Memory B cell (primary cell): ENCODE results near the gene CCDC102A.
"Not testable (repeated sequence)": the region's sequence is repeated elsewhere in the genome, so short reads cannot be mapped to it uniquely, and the experiment has no call there.

Experiments
- ATAC-seq: fragments of 150-1000 bp; cut with Tn5 transposase; 2 replicates; pipeline ENCODE4 v1.10.0; 2021; ENCODE audit warnings: low read depth, mild to moderate bottlenecking, moderate library complexity
- DNase-seq, 2 donors: peaks; one replicate each; pipeline ENCODE4 v3.0.0; 2022; ENCODE audit warnings: low spot score in 2 of 2
- H3K27ac Mint-ChIP-seq: one replicate; pipeline ENCODE4 v1.8.0; 2022; ENCODE audit warnings: mild to moderate bottlenecking, moderate library complexity, mixed read lengths
- H3K27me3 Mint-ChIP-seq: one replicate; pipeline ENCODE4 v1.8.0; 2022; ENCODE audit warnings: mixed read lengths
- H3K36me3 Mint-ChIP-seq: one replicate; pipeline ENCODE4 v1.8.0; 2022; ENCODE audit warnings: mild to moderate bottlenecking, mixed read lengths
- H3K4me1 Mint-ChIP-seq: one replicate; pipeline ENCODE4 v1.8.0; 2022; ENCODE audit warnings: mixed read lengths
- H3K4me3 Mint-ChIP-seq: one replicate; pipeline ENCODE4 v1.8.0; 2022; ENCODE audit warnings: mild to moderate bottlenecking, moderate library complexity, mixed read lengths
- H3K9me3 Mint-ChIP-seq: one replicate; pipeline ENCODE4 v1.8.0; 2022; ENCODE audit warnings: mixed read lengths

CCDC102A gene

GRCh38 chr16:57570301-57571070 is 34.1 kb upstream of the CCDC102A start:
- H3K27ac Mint-ChIP-seq = no peak overlapping the region
- H3K4me1 Mint-ChIP-seq = peaks cover 20% of the 10 kb centered on the region
- H3K36me3 Mint-ChIP-seq = peaks cover 40% of the 10 kb centered on the region
- no peak overlapping the region for H3K4me3 Mint-ChIP-seq
- DNase-seq (no peak), ATAC-seq (no peak)
- no peaks in the 10 kb centered on the region for H3K27me3 Mint-ChIP-seq
- peaks cover 15% of the 10 kb centered on the region for H3K9me3 Mint-ChIP-seq

- H3K27me3 Mint-ChIP-seq = no peaks in the 10 kb centered on the region
- peaks cover 15% of the 10 kb centered on the region for H3K9me3 Mint-ChIP-seq
- H3K4me1 Mint-ChIP-seq = peaks cover 20% of the 10 kb centered on the region
- no peak overlapping the region for H3K4me3 Mint-ChIP-seq
- no peak overlapping the region for H3K27ac Mint-ChIP-seq
- ATAC-seq = no peak
- H3K36me3 Mint-ChIP-seq = peaks cover 43% of the 10 kb centered on the region
- no peak for DNase-seq
Observed at GRCh38 chr16:57569306-57569946, 33.1 kb upstream of the CCDC102A start.

- H3K4me3 Mint-ChIP-seq, DNase-seq, H3K27me3 Mint-ChIP-seq, ATAC-seq, H3K27ac Mint-ChIP-seq: not testable (repeated sequence)
- peaks cover 20% of the 10 kb centered on the region for H3K4me1 Mint-ChIP-seq
- peaks cover 15% of the 10 kb centered on the region for H3K9me3 Mint-ChIP-seq
- peaks cover 42% of the 10 kb centered on the region for H3K36me3 Mint-ChIP-seq
Observed at GRCh38 chr16:57568772-57569171, 32.4 kb upstream of the CCDC102A start.

- Mint-ChIP-seq H3K27me3 (no peaks in the 10 kb centered on the region), H3K4me1 (peaks cover 20% of the 10 kb centered on the region), H3K9me3 (peaks cover 15% of the 10 kb centered on the region), H3K36me3 (peaks cover 44% of the 10 kb centered on the region), H3K27ac (peak overlapping the region; percentile 63), H3K4me3 (no peak overlapping the region)
- DNase-seq = no peak
- no peak for ATAC-seq
Observed at GRCh38 chr16:57568173-57568678, 31.9 kb upstream of the CCDC102A start.

GRCh38 chr16:57567691-57568090 is 31.3 kb upstream of the CCDC102A start:
- H3K4me3 Mint-ChIP-seq = no peak overlapping the region
- ATAC-seq = no peak

GRCh38 chr16:57566436-57566835 is 30.1 kb upstream of the CCDC102A start:
- H3K27me3 Mint-ChIP-seq = no peaks in the 10 kb centered on the region

More at GRCh38 chr16:57567691-57568090, 31.3 kb upstream of the CCDC102A start:
- Mint-ChIP-seq H3K27ac (peak overlapping the region; percentile 63), H3K36me3 (peaks cover 46% of the 10 kb centered on the region), H3K4me1 (peaks cover 20% of the 10 kb centered on the region), H3K9me3 (peaks cover 15% of the 10 kb centered on the region), H3K27me3 (no peaks in the 10 kb centered on the region)
- no peak for DNase-seq

GRCh38 chr16:57565461-57565860 is 29.1 kb upstream of the CCDC102A start:
- Mint-ChIP-seq H3K4me1 (peaks cover 25% of the 10 kb centered on the region), H3K9me3 (peaks cover 19% of the 10 kb centered on the region), H3K36me3 (peaks cover 57% of the 10 kb centered on the region), H3K27ac (peak overlapping the region; percentile 45), H3K27me3 (no peaks in the 10 kb centered on the region), H3K4me3 (no peak overlapping the region)
- ATAC-seq (no peak), DNase-seq (no peak)

More at GRCh38 chr16:57566436-57566835, 30.1 kb upstream of the CCDC102A start:
- no peak overlapping the region for H3K4me3 Mint-ChIP-seq
- H3K9me3 Mint-ChIP-seq = peaks cover 15% of the 10 kb centered on the region
- no peak overlapping the region for H3K27ac Mint-ChIP-seq
- ATAC-seq (no peak), DNase-seq (no peak)
- peaks cover 20% of the 10 kb centered on the region for H3K4me1 Mint-ChIP-seq
- H3K36me3 Mint-ChIP-seq = peaks cover 53% of the 10 kb centered on the region

GRCh38 chr16:57564571-57565270 is 28.4 kb upstream of the CCDC102A start:
- Mint-ChIP-seq H3K27me3 (no peaks in the 10 kb centered on the region), H3K4me3 (no peak overlapping the region), H3K4me1 (peaks cover 22% of the 10 kb centered on the region), H3K27ac (no peak overlapping the region), H3K36me3 (peaks cover 55% of the 10 kb centered on the region), H3K9me3 (peaks cover 19% of the 10 kb centered on the region)
- DNase-seq (no peak), ATAC-seq (no peak)

GRCh38 chr16:57563761-57564160 is 27.4 kb upstream of the CCDC102A start:
- ATAC-seq (no peak), DNase-seq (no peak)
- H3K4me1 Mint-ChIP-seq = peaks cover 14% of the 10 kb centered on the region
- H3K27me3 Mint-ChIP-seq = no peaks in the 10 kb centered on the region
- peak overlapping the region; percentile 50 for H3K27ac Mint-ChIP-seq
- H3K36me3 Mint-ChIP-seq = peaks cover 46% of the 10 kb centered on the region
- H3K9me3 Mint-ChIP-seq = peaks cover 11% of the 10 kb centered on the region
- H3K4me3 Mint-ChIP-seq = no peak overlapping the region

- H3K27ac Mint-ChIP-seq = peak overlapping the region; percentile 50
- H3K4me1 Mint-ChIP-seq = peaks cover 14% of the 10 kb centered on the region
- peaks cover 10% of the 10 kb centered on the region for H3K9me3 Mint-ChIP-seq
- DNase-seq = no peak
- no peak for ATAC-seq
- H3K36me3 Mint-ChIP-seq = peaks cover 43% of the 10 kb centered on the region
- H3K4me3 Mint-ChIP-seq = no peak overlapping the region
- H3K27me3 Mint-ChIP-seq = no peaks in the 10 kb centered on the region
Observed at GRCh38 chr16:57563487-57563750, 27.0 kb upstream of the CCDC102A start.

- DNase-seq (no peak), ATAC-seq (no peak)
- Mint-ChIP-seq H3K9me3 (peaks cover 6% of the 10 kb centered on the region), H3K27me3 (no peaks in the 10 kb centered on the region), H3K4me1 (peaks cover 13% of the 10 kb centered on the region), H3K27ac (peak overlapping the region; percentile 50), H3K36me3 (peaks cover 41% of the 10 kb centered on the region), H3K4me3 (no peak overlapping the region)
Observed at GRCh38 chr16:57562669-57563486, 26.5 kb upstream of the CCDC102A start.

- Mint-ChIP-seq H3K27ac (no peak overlapping the region), H3K9me3 (peaks cover 6% of the 10 kb centered on the region), H3K4me3 (no peak overlapping the region), H3K4me1 (peaks cover 20% of the 10 kb centered on the region), H3K36me3 (peaks cover 40% of the 10 kb centered on the region), H3K27me3 (no peaks in the 10 kb centered on the region)
- no peak for DNase-seq
- ATAC-seq = no peak
Observed at GRCh38 chr16:57562066-57562465, 25.7 kb upstream of the CCDC102A start.

GRCh38 chr16:57559072-57559790 is 22.9 kb upstream of the CCDC102A start:
- peaks cover 48% of the 10 kb centered on the region for H3K36me3 Mint-ChIP-seq
- no peak overlapping the region for H3K4me3 Mint-ChIP-seq
- no peak for DNase-seq
- H3K27me3 Mint-ChIP-seq = no peaks in the 10 kb centered on the region
- no peak overlapping the region for H3K27ac Mint-ChIP-seq
- H3K9me3 Mint-ChIP-seq = peaks cover 13% of the 10 kb centered on the region
- H3K4me1 Mint-ChIP-seq = peaks cover 32% of the 10 kb centered on the region
- no peak for ATAC-seq
